Activated CD4-positive, alpha-beta T cell treated with anti-CD3 and anti-CD28 coated beads for 4 hours (primary cell): ENCODE results near the gene FETUB.
"Not testable (repeated sequence)": the region's sequence is repeated elsewhere in the genome, so short reads cannot be mapped to it uniquely, and the experiment has no call there.

Experiments used
- DNase-seq, 2 donors: peaks; one replicate each; pipeline ENCODE4 v3.0.0-alpha.2; 2020

FETUB gene

DNA sequence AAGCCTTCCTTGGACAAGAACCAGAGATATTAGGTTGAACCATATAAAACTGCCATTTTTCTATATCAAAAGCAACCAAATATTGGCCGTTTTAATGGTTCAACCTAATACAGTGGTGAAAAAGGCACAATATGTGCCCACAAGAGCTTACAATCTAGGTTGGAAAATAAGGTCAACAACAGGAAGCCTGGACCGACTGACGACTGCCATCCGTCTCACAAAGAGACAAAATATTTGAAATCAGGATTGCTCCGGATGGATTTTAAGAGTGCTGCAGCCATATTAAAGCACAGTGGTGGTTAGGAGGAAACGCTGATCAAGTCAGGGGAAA lies 26.0 kb upstream of the FETUB start:
- no peak for DNase-seq

DNA sequence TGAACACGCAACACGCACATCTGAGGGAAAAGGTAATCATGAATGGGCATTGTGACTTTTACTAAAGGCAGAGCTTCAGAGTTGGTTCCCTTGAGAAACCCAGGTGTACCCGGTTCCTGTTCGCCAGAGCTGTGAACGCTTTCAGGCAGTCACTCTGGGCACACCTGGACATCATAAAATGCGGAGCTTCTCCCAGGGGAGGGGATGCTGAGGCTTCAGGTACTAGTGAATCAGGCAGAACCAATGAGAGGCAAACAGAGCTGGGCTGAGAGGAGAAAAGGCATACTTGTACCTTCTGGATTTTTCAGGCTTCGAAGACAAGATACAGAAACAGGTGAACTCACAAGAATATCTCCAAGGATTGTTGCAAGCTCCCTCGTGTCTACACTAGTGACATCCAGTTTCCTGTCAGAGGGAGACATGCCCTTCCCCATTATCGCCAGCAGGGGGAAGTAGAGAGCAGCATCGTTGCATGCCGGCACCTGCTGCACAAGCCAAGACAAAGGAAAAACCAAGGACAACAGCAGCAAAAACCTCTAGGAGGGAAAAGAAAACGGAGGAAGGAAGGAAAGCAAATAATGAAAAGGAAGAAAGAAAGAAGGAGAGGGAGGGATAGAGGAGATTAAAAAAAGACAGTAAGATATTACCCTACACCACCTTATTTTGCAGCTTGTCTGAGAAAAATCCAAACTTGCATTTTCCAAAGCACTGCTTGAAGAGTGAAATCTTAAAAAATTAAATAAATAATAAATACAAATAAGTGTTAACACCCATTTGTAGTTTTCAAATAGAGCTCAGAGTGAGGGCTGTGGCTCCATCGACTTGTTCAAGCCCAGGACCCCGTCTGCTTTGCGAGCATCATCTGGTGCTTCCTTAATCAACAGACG lies 25.4 kb upstream of the FETUB start:
- peak; percentile 58 to 75 for DNase-seq

DNA sequence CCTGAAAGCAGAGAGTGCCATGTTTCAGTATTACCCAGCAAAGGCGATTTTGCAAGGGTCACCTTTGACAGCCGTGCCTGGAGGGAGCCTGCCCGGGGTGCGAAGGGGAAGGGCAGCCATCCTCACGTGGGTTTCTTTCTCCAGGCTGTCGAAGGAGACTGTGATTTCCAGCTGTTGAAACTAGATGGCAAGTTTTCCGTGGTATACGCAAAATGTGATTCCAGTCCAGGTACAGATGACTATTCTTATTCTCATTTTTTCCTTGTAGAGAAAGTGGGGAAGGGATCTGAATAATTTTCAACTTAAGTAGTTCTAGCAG lies 23.9 kb upstream of the FETUB start:
- DNase-seq: no peak

DNA sequence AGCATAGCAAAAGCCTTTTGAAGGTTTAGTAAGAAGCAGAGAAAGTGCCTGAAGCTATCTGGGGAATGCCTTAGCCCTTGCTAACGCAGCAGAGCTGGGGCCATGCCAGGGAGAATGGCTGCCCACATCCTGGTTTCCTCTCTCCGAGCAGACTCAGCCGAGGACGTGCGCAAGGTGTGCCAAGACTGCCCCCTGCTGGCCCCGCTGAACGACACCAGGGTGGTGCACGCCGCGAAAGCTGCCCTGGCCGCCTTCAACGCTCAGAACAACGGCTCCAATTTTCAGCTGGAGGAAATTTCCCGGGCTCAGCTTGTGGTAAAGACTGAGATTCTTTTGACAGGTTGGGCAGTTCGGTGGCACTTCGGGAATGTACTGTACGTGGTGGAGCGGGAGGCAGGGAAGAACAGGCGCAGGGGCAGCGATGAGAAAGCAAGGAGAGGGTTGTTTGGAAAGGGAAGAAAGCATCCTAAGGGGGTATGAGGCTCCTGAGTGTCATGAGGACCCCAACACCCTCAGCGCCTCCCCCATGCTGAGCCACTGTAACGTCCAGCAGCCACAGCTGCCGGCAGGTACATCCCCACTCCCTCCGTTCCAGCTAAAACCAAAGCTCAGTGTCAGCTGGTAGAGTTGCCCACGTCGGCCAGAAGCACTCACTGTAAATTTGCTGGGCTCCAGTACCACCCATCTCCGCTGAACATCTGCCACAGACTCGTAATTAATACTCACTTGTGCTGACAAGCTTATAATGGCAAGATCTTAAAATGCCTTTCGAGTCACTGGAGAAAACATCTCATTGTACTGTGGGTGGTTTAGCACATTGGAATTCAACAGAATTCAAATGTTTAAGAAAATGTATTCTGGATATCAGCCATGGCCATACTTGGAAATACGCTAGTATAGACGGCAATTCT lies 22.9 kb upstream of the FETUB start:
- DNase-seq: peak; percentile 77 to 82

DNA sequence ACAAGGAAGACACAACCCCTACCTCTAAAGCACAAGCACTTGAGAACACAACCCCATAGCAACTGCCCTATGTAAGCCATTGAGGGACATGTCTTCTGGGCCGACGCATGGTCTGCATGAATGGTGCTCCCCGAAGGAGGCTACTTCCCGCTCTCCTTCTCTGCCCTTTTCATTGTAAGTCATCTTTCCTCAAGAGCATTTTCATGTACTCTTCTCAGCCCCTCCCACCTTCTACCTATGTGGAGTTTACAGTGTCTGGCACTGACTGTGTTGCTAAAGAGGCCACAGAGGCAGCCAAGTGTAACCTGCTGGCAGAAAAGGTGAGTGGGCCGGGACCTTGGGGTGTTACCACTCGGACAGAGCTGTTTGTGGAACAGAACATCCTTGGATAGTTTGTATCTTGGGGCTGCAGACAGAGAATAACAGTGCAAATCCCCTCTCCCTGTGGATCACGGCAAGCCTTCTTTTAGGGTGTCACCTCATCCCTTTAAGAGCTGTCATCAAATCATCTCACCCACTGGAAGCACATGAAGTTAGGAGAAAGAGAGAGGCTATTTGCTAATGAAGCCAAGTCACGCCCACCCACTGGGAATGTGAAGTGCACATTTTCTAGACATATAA lies 21.8 kb upstream of the FETUB start:
- no peak for DNase-seq

DNA sequence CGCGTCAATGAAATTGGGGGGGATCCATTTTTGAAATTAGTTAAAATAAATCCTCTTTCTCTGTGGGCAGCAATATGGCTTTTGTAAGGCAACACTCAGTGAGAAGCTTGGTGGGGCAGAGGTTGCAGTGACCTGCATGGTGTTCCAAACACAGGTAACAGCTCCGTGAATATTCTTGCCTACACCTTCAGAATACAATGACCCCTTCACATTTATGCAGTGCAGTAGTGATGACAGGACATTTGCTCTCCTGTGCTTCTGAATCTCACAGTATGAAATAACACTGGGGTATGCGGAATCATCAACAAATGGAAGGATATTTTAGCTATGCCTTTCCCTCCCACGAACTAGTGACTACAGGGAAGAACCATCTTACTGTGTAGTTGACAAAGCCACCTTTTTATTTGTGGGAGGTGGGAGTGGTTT lies 20.4 kb upstream of the FETUB start:
- DNase-seq: no peak

DNA sequence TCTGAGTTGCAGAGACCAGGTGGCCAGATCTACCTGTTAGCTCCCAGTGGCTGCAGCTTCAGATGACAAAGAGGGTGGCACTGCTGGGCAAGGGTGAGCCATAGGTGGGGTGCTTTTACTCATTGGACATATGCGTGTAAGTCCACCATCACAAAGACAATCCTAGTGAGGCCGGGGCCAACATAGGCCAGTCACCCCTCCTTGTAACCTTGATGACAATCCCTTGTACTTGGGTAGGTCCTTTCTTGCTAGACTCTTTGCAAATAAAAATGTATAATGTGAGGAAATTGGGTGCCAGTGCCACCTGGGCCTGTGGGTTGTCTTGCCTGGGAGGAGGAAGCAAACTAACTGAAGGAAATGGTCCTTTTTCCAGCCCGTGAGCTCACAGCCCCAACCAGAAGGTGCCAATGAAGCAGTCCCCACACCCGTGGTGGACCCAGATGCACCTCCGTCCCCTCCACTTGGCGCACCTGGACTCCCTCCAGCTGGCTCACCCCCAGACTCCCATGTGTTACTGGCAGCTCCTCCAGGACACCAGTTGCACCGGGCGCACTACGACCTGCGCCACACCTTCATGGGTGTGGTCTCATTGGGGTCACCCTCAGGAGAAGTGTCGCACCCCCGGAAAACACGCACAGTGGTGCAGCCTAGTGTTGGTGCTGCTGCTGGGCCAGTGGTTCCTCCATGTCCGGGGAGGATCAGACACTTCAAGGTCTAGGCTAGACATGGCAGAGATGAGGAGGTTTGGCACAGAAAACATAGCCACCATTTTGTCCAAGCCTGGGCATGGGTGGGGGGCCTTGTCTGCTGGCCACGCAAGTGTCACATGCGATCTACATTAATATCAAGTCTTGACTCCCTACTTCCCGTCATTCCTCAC lies 19.7 kb upstream of the FETUB start:
- DNase-seq: no peak

DNA sequence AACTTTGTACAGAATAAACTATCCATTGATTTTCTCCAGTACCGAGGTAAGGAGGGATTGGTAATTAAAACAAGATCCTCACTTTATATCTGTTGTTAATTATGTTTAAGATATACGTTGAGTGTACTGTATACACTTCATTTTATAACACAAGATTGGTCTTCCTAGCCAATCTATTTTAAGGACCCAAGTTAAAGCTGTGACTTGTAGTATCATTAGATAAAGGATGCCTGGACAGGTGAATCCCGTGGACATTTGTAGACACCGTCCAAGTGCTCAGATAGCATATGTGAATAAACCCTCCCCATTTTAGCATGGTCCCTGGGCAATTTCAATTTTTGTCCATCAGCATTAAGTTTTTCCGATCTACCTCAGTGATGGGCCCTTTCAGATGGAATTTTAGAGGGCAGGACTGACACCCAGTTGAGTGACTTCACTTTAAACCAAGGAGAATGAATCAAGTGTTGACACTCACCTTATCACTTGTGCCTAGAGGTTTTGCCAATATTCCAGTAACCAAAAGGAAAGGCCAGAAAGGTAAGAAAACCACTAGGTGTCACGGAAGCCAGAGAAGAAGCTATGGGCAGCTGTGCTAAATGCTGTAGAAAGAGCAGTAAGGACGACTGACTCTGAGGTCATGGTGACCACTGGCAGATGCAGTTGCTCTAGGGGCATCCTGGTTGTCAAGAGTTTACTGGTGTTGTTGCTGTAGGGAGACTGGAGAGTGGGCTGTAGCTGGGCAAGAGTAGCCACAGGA lies 18.1 kb upstream of the FETUB start:
- DNase-seq: no peak

DNA sequence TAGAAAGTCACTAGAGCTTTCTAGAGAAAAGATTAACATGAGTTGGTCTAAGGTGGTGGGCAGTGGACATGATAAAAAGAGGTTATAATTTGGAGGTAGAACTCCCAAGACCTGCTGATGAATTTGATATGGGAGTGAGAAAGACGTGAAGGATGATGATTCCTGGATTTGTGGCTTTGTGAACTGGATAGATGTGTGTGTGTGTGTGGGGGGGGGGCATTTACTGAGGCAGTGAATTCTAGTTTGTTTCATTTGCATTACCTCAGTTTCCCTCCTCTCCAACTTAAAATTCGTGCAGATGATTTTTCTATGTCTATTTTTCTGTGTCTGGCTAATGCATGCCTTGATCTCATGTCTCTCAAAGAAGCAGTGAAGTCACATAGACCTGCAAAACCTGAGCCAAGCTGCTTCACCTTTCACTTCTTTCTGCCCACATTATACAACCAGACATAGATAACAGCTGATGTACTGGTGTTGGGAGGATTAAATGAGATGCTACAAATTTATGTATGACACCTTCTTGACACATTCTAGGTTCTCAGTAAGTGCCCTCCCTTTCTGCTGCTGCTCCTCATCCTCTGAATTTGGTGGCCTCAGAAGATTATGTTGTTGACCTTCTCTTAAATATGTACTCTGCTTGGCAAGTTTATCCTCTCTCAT lies 17.4 kb upstream of the FETUB start:
- no peak for DNase-seq

DNA sequence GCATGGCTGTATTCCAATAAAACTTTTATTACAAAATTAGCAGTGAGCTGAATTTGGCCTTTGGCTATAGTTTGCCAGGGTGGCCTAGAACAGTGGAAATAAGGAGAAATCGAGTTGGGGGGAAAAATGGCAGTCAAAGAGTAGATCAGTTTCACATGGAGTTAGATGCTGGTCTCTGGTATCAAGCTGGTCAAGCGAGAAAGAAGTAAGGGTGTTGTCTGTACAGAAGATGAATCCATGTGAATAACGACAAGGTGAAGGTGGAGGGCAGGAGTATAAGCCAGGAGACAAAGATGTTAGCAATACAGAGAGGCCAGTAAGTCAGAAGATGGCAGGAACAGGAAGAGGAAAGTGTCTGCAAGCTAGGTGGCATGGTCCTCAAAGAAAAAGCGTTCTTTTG lies 15.6 kb upstream of the FETUB start:
- no peak for DNase-seq

DNA sequence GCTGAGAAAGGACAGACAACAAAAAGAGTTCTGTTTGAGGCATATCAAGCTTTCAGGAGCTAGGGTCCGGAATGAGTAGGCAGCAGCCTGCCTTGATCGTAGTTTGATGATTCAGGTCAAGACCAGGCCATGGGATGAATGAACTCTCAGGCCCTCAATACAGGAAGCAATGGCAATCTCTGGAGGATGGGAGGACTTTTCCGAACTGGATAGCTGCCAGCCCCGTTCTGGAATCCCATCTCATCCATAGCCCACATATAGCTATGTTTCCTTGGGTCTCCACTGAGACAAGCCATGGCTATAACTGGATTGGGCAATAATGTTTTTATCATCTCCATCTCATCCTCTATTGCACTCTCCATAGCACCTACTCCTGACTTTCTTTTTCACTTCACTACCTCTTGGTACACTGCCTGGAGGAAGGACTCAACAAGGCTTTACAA lies 14.6 kb upstream of the FETUB start:
- no peak for DNase-seq

DNA sequence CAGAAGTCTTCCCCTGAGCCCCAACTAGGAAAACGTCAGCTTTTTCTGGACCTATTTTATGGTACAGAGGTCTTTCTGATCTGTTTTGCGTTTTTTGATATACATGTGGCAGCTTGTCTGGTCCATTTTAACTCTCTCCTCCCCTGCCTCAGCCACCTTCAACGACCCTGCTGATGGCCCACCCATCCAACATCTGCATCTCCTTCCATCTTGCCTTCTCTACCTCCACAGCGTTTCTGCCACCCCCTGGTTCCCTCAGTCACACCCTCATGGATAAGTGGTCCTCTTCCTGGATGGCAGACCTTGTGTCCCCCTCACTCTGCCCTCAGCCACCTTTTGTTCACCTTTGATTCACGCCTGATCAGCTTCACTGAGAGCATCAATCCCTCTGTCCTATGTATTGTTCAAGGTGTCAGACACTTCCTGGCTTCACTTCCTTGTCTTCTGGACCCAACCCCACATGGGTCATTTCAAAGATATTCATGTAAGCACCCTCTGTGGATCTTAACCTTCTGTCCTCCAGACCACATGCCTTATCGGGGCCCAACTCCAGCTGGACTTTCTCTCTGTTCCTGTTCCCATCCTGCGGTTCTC lies 13.8 kb upstream of the FETUB start:
- DNase-seq: no peak

DNA sequence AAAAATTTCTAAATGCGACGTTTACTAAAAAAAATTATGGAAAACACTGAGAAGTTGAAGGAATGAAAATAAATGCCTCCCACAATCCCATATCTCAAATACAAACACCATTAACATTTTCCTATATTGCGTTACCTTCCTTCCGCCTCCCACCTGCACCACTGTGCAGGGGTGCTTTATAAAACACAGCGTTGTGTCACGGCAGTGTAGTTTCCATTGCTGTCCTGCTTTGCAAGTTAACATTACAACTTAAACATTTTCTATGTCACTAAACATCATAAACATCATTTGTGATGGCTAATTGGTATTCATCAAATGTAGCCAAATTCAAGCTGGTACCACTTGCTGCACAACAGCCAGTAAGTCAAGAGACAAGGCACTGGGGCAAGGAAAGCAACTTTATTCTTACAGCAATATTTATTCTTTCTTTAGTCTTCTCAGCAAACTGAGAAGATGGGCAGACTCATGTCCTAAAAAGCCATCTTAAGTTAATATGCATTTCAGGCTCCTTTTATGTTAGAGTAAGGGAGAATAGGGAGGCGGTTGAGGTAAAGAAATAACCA lies 12.3 kb upstream of the FETUB start:
- no peak for DNase-seq

DNA sequence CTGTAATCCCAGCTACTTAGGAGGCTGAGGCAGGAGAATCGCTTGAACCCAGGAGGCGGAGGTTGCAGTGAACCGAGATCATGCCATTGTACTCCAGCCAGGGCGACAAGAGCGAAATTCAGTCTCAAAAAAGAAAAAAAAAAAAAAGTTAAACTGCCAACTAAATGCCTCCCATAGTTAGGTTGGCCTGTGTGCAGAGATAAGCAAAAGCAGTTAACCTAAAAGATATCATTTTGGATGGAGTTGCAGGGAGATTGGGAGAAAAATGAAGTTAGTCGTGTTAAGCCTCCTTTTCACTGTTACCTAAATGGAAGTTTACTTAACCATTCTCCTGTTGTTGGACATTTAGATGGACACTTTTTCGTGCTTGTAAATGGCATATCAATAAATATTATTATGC lies 11.4 kb upstream of the FETUB start:
- no peak for DNase-seq

DNA sequence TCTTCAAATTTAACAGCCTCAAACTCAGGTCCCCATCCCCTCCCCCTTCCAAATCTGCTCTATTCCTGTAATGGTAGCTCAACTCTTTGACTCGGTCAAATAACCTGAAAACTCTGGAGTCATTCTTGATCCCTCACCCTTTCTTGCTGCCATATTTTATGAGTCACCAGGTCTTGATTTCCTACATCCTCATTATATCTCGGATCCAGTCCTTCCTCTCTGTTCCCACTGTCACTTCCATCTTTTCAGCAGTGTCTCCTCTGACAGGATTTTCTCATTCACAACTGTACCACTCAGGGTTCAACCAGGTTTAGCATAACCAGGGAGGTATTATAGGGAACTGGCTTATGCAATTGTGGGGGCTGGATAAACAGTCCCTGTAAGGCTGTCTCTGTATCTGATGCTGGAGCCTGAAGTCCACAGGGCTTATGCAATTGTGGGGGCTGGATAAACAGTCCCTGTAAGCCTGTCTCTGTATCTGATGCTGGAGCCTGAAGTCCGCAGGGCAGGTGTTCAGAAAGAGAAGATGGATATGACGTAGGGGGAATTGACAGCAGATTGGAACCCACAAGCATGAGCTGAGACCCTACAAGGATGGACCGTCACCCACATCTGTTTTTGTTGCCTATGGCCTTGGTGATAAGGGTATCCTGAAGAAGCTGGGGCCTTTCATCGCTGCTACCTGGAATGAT lies 9.1 kb upstream of the FETUB start:
- DNase-seq: no peak

DNA sequence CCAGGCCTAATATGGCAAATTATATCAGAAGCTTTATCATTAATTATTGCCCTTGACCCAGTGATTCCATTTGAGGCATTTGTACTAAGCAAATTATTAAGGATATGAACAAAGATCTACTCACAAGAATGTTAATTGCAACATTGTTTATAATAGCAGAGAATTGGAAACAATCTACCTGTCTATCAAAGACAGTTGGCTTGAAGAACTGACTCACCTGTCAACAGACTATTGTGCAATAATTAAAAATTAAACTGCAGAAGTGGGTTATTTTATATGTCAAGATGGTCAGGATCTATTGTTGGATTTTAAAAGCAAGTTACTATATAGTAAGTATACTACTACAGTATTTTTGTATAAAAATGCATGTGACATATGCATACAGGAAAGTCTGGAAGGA lies 6.7 kb upstream of the FETUB start:
- DNase-seq: no peak

DNA sequence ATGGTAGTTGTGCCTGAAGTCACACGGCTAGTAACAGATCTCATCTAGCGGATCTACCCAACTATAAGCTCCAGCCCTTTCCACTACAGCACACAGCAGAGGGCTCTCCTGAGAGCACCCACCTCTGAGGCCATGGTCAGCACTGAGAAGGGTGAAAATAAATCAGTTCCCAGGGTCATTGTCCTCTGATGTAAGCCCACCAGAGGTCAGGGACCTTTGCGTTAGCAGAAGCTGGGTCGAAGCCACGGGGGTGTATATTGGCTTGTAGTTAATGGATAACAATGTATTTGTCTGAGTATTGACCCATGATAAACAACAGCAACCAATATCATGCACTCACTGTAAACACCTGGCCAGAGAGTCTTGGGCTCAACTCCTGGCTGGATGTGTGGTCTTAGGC lies 6.0 kb upstream of the FETUB start:
- not testable (repeated sequence) for DNase-seq

DNA sequence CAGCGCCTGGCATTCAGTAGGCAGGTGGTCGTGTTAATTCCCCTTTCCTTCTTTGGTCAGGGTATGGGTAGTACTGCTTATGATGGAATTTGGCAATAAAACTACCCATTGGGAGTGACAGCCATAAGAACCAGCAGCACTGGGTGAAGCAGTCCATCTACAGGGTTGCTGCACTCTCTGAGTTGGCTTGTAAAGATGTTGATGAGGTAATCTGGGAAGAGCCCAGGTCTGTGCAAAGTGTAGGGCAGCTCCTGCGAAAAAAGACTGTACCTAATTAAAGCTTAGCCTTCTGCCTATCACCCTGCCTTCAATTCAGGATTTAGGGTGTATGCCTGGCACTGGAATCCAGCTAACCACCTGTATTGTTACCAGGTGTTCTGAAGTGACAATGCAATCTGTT lies 4.7 kb upstream of the FETUB start:
- no peak for DNase-seq

DNA sequence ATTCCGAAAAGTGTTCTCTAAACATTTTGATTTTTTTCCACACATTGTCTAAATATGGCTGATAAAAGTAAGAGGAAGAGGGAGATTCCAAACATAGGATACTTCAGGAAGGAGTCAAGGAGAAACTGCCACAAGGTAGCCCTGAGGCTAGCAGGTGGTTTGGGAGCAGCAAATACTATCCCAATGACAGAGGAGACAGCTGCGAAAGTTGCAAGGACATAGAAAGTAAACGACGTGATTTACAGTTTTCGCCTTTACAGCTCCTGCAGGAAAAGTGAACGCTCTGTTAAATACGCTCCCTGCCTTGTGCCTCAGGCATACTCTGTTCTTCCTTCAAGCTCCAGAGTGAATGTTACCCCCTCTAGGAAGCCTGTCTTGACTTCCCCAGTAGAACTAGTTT lies 3.7 kb upstream of the FETUB start:
- DNase-seq: no peak

DNA sequence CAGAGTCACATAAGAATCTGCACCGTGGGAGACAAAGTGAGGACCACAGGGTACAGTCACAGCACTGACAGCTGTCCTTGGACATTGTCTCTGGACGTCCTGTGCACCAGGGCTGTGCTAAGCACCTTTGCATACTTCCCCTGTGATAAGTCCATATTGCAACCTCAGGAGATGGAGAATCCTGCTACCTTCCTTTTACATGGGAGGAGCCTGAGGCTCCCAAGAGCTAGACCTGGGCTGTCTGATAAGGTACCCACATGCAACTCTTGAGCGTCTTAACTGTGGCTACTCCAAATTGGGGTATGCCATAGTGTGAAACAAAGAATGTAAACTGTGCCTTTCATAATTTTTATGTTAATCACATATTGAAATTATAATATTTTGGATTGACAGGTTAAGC lies 2.5 kb upstream of the FETUB start:
- DNase-seq: no peak
